Skeletal muscle satellite cell (primary cell): ENCODE measurements around the gene ZNF366.
"Not testable (repeated sequence)": the region's sequence is repeated elsewhere in the genome, so short reads cannot be mapped to it uniquely, and the experiment has no call there.

Source experiments
- H3K27me3 ChIP-seq: 2 replicates; pipeline ENCODE4 v1.7.0; 2013; ENCODE audit warnings: low read length; ENCODE audit not compliant: control insufficient read depth, insufficient read depth
- H3K36me3 ChIP-seq: 2 replicates; pipeline ENCODE4 v1.7.0; 2013; ENCODE audit warnings: mild to moderate bottlenecking, control low read depth, low read length; ENCODE audit not compliant: insufficient read depth
- H3K4me1 ChIP-seq: 2 replicates; pipeline ENCODE4 v1.7.0; 2013; ENCODE audit warnings: low read length; ENCODE audit not compliant: control insufficient read depth, insufficient read depth
- H3K4me2 ChIP-seq: 2 replicates; pipeline ENCODE4 v1.7.0; 2013; ENCODE audit warnings: mild to moderate bottlenecking, low read length
- H3K4me3 ChIP-seq: 2 replicates; pipeline ENCODE4 v1.7.0; 2013; ENCODE audit warnings: low read length
- H3K9ac ChIP-seq: 2 replicates; pipeline ENCODE4 v1.7.0; 2013; ENCODE audit warnings: mild to moderate bottlenecking, low read depth, low read length, moderate library complexity
- H3K9me3 ChIP-seq: replicated peaks from 2 replicates; pipeline ENCODE4 v1.7.0; 2013; ENCODE audit warnings: mild to moderate bottlenecking, control low read depth, low read length

Gene ZNF366

DNA sequence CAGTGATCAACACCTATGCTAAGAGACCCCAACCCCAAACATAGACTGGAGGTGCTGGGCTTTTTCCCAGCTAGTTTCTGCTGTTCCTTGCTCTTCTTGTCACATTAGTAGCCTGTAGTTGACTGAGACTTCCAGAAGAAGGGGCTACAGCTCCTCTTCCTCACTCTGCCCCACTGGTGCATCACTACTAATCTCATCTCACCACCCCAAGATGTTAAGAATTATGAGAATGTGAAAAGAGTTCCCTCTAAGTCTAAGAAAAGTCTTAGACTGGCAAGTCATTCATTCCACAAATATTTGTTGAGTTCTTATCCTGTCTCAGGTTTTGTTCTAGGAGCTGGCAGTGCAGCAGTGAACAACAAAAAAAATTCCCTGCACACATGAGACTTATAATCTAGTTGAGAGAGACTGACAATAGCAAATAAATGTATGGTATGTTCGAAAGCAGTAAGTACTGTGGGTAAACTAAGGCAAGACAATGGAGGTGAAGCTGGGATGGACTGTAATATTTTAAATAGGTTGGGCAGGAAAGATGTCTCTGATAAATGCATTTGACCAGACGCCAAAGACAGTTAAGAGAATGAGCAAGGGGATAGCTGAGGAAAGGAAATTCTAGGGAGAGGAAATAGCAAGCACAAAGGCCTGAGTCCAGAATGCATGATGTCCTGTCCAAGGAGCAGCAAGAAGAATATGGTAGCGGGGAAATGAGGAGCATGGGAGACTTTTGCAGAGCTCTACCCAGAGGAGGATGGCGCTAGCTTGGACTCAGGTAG is 94.7 kb downstream of the ZNF366 start:
- Histone ChIP-seq H3K36me3 (no peaks in the 10 kb centered on the region), H3K4me2 (no peak overlapping the region), H3K9ac (peak overlapping the region; percentile 70), H3K27me3 (no peaks in the 10 kb centered on the region), H3K9me3 (no peaks in the 10 kb centered on the region), H3K4me3 (no peak overlapping the region), H3K4me1 (peaks cover 28% of the 10 kb centered on the region)

DNA sequence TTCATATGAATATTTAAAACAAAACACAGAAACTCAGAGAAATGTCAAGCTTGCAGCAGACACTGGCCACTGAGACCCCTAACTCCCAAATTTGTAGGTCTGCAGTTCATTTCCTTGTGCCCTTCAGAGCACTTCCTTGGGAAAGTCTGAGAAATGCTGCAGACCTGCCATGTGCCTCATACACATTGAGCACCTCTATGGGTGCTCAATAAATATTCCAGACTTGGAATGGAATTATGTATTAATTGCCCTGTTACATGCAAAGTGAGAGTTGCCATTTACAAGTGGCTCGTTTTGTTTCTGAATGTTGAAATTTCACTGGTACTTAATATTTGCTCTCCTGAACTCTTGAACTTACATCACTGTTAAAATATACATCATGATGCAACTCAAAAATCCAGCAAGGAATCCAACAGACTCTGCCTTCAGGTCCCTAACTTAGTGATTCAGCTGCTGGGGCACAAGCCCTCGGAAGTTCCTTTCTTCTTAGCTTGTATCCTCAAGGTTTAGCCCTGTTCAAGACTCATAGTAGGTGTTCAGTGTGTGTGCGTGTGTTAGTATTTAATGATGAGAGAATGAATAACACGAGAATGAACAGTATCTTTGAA is 96.4 kb downstream of the ZNF366 start:
- H3K4me2 ChIP-seq, result no peak overlapping the region
- H3K27me3 ChIP-seq, result no peaks in the 10 kb centered on the region
- no peaks in the 10 kb centered on the region for H3K9me3 ChIP-seq
- H3K4me3 ChIP-seq, result no peak overlapping the region
- peaks cover 30% of the 10 kb centered on the region for H3K4me1 ChIP-seq
- no peaks in the 10 kb centered on the region for H3K36me3 ChIP-seq
- peak overlapping the region; percentile 70 for H3K9ac ChIP-seq

DNA sequence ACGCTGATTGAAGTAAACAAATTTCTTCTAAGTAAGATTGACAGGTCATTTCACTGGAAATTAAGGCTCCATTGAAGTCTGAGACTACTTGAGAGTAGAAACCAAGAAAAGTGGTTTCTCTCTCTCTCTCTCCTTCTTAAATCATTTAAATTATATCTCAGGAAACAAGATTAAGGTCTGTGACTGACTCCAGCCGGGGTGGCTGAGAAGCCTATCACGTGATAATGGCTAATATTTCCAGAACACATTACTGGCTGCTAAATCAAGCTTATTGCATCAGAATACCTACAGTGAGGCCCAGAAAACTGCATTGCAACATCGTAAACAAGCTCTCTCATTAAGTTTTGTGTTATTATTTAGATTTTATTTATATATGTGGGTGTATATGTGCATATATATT is 98.6 kb downstream of the ZNF366 start:
- Histone ChIP-seq H3K9ac (no peak overlapping the region), H3K4me2 (no peak overlapping the region), H3K36me3 (no peaks in the 10 kb centered on the region), H3K4me3 (no peak overlapping the region), H3K9me3 (peaks cover 5% of the 10 kb centered on the region), H3K4me1 (peaks cover 30% of the 10 kb centered on the region), H3K27me3 (no peaks in the 10 kb centered on the region)

DNA sequence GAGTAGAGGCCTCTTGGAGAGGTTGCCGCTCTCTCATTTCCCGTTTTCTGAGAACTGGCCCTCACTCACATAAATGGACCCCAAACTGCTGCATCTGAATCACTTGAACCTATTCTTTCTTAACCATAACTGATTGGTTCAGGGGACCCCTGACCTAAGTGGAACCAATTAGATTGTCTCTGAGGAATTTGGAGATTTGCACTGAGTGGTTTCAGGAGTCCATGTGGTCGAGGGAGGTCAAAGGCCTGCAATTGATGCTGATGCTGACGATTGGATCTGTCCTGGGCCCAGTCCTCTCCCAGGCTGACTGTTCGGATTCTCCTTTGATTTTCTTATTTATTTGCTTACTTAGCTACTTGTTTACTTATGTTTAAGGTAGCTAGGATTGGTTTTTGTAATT is 99.1 kb downstream of the ZNF366 start:
- Histone ChIP-seq H3K9ac (no peak overlapping the region), H3K4me2 (no peak overlapping the region), H3K4me3 (no peak overlapping the region)

DNA sequence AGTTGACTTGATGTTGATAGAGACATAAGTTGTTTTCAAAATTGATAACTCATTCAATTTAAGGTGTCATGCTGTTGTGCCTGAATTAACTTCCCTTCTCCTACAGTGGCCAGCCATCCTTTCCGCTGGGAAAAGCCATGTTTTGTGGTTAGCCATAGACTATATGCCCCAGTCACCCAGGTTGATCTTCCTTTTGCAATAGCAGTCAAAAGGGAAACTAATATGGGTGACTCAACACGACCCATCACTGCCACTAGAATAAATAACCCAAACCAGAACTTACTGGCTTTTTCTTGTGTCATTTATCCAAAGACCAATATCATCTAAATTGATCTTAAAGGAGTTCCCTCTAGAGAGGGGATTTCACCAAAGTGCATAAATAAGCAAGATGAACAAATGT is 99.7 kb downstream of the ZNF366 start:
- no peaks in the 10 kb centered on the region for H3K36me3 ChIP-seq
- H3K9ac ChIP-seq, result no peak overlapping the region
- H3K9me3 ChIP-seq, result peaks cover 5% of the 10 kb centered on the region
- H3K4me2 ChIP-seq, result no peak overlapping the region
- H3K4me3 ChIP-seq, result no peak overlapping the region
- H3K27me3 ChIP-seq, result no peaks in the 10 kb centered on the region
- H3K4me1 ChIP-seq, result peaks cover 29% of the 10 kb centered on the region

More for the DNA sequence above, 99.1 kb downstream of the ZNF366 start:
- Histone ChIP-seq H3K36me3 (no peaks in the 10 kb centered on the region), H3K27me3 (no peaks in the 10 kb centered on the region), H3K9me3 (peaks cover 5% of the 10 kb centered on the region), H3K4me1 (peaks cover 30% of the 10 kb centered on the region)

DNA sequence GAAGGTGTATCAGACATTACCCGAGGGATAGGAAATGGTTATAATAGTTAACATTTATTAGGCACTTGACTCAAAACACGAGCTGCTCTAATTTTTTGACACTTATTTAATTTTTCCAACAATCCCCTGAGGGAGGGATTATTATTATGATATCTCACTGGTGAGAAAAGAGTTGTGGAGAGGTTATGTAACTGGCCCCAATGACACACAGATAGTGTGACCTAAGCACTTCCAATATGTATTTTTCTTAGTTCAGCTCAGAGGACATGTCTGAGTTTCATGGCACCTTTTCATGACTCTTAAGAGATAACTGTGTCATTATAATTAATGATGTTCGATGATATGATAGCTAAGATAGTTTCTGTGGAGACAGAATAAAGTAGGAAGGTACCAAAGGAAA is 100.1 kb downstream of the ZNF366 start:
- H3K9ac ChIP-seq, result no peak overlapping the region
- H3K27me3 ChIP-seq, result no peaks in the 10 kb centered on the region
- no peak overlapping the region for H3K4me3 ChIP-seq
- peaks cover 29% of the 10 kb centered on the region for H3K4me1 ChIP-seq
- H3K4me2 ChIP-seq, result no peak overlapping the region
- no peaks in the 10 kb centered on the region for H3K36me3 ChIP-seq
- peaks cover 5% of the 10 kb centered on the region for H3K9me3 ChIP-seq

DNA sequence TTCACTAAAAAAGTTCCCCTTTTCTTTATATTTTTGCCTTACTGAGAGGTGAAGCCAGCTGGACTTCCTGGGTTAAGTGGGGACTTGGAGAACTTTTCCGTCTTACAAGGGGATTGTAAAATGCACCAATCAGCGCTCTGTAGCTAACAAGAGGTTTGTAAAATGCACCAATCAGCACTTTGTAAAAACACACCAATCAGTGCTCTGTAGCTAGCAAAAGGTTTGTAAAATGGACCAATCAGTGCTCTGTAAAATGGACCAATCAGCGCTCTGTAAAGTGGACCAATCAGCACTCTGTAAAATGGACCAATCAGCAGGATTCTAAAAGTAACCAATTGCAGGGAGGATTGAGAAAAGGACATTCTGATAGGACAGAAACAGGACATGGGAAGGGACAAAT is 102.4 kb downstream of the ZNF366 start:
- H3K9ac ChIP-seq, H3K9me3 ChIP-seq, H3K36me3 ChIP-seq, H3K27me3 ChIP-seq, H3K4me2 ChIP-seq, H3K4me3 ChIP-seq: not testable (repeated sequence)
- H3K4me1 ChIP-seq, result peaks cover 22% of the 10 kb centered on the region

DNA sequence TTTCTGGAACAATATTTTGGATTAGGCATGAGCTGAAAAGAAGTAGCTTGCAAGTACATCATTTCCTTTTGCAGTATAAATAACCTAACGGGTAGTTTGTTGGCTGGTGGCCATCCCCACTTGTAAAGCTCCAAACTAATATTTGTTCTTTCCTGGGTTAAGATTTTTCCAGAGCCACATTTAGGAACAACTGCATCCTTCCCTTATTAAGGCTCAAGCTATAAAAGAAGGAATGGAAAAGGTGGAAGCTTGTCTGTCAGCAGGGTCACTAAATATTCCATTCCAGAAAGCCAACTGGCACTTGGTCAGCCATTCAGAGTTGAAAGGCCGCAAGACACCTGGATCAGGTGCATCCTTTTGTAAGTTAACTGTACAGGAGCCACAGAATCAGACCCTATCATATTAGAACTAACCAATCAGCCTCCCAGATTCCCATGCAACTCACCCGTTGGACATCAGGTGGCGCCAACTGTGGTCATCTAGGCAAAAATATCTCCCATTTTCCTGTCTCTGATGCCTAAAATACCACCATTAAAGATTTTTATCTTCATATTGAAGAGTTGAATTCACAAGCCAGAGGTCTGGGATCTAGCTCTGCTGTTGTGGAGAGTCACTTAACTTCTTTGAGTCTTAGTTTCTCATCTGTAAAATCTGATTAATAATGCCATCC is 104.1 kb downstream of the ZNF366 start:
- H3K9me3 ChIP-seq, result peaks cover 9% of the 10 kb centered on the region
- H3K27me3 ChIP-seq, result no peaks in the 10 kb centered on the region
- no peaks in the 10 kb centered on the region for H3K36me3 ChIP-seq
- no peak overlapping the region for H3K9ac ChIP-seq
- no peak overlapping the region for H3K4me2 ChIP-seq
- H3K4me3 ChIP-seq, result no peak overlapping the region
- H3K4me1 ChIP-seq, result peaks cover 17% of the 10 kb centered on the region

DNA sequence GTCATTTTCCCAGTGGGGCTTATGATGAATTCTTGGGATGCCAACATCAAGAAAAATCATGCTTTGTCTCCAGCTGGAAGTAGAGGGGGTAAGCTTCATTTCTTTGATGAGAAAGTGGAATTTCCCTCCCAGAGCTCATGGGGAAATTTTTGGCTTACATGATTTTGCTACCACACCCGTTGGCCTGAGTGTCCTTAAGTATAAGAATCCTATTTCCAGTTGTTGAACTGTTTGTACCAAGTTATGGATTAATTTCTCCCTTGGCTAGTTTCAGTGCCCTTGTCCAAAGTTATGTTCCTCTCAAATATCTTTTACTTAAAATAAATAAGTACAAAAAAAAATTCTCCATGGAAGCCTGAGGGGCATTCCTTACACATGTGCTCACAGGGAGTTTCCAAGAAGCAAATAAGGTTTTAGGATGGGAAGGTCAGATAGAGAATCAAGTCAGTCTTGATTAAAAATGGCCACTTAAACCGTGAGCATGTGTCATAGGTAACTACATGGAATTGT is 104.8 kb downstream of the ZNF366 start:
- Histone ChIP-seq H3K9ac (no peak overlapping the region), H3K4me2 (no peak overlapping the region), H3K4me1 (peaks cover 14% of the 10 kb centered on the region), H3K27me3 (no peaks in the 10 kb centered on the region), H3K4me3 (no peak overlapping the region), H3K36me3 (no peaks in the 10 kb centered on the region), H3K9me3 (peaks cover 9% of the 10 kb centered on the region)

DNA sequence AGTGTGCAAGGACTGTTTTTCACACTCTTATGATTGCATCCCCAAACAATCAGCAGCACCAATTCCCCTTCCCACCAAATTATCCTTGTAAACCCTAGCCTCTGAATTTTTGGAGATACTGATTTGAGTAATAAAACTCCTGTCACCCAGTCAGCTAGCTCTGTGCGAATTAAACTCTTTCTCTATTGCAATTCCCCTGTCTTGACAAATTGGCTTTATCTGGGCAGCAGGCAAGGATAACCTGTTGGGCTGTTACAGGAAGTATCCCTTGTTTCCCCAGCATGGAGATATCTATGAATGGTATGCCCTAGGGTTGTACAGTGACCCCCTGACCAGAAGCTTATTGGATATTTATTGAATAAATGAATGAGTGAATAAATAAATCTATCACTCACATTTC is 106.3 kb downstream of the ZNF366 start:
- H3K9me3 ChIP-seq, result peaks cover 9% of the 10 kb centered on the region
- no peak overlapping the region for H3K9ac ChIP-seq
- H3K4me3 ChIP-seq, result no peak overlapping the region
- no peaks in the 10 kb centered on the region for H3K27me3 ChIP-seq
- H3K36me3 ChIP-seq, result no peaks in the 10 kb centered on the region
- peaks cover 12% of the 10 kb centered on the region for H3K4me1 ChIP-seq
- no peak overlapping the region for H3K4me2 ChIP-seq

DNA sequence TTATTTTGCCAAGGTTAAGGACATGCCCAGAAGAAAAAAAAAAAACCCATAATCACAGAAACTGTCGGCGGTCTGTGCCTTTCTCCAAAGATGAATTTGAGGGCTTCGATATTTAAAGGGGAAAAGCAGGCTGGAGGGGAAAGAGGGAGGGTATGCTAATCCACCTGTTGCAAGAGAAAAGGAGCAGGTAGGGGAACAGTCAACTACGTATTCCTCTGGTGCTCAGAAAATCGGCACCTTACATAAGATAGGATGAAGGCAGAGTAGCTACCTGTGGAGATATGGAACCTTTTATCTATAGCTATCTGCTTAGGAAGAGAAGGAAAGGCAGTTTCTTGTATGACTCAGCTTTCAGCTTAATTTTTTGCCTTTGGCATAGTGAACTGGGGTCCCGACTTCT is 109.4 kb downstream of the ZNF366 start:
- H3K4me3 ChIP-seq, result no peak overlapping the region
- H3K4me2 ChIP-seq, result no peak overlapping the region
- H3K36me3 ChIP-seq, result no peaks in the 10 kb centered on the region
- H3K4me1 ChIP-seq, result peaks cover 11% of the 10 kb centered on the region
- H3K9ac ChIP-seq, result no peak overlapping the region
- H3K27me3 ChIP-seq, result no peaks in the 10 kb centered on the region
- peaks cover 4% of the 10 kb centered on the region for H3K9me3 ChIP-seq
